Duodenal mucosa (tissue), 2 donors: ENCODE results near the gene MAP3K15.
"Not testable (repeated sequence)": the region's sequence is repeated elsewhere in the genome, so short reads cannot be mapped to it uniquely, and the experiment has no call there.

Experiments used
- H3K27ac ChIP-seq: one replicate; pipeline ENCODE4 v1.7.0; 2013; ENCODE audit warnings: low read depth, low read length
- H3K27me3 ChIP-seq, 2 donors: one replicate each; pipeline ENCODE4 v1.7.0; 2013; ENCODE audit warnings: low read length in 2 of 2, control low read depth in 1 of 2; ENCODE audit not compliant: insufficient read depth in 2 of 2, control insufficient read depth in 1 of 2
- H3K36me3 ChIP-seq, 2 donors: one replicate each; pipeline ENCODE4 v1.7.0; 2013; ENCODE audit warnings: low read length in 2 of 2, control low read depth in 1 of 2; ENCODE audit not compliant: insufficient read depth in 2 of 2, control insufficient read depth in 1 of 2
- H3K4me1 ChIP-seq, 2 donors: one replicate each; pipeline ENCODE4 v1.7.0; 2013; ENCODE audit warnings: low read length in 2 of 2, control low read depth in 1 of 2; ENCODE audit not compliant: insufficient read depth in 2 of 2, control insufficient read depth in 1 of 2
- H3K4me3 ChIP-seq, 2 donors: one replicate each; pipeline ENCODE4 v1.7.0; 2013; ENCODE audit warnings: low read length in 2 of 2, low read depth in 1 of 2
- H3K9ac ChIP-seq, 2 donors: one replicate each; pipeline ENCODE4 v1.7.0; 2013; ENCODE audit warnings: low read length in 2 of 2, low read depth in 1 of 2
- H3K9me3 ChIP-seq, 2 donors: one replicate each; pipeline ENCODE4 v1.7.0; 2013; ENCODE audit warnings: low read length in 2 of 2, control low read depth in 1 of 2; ENCODE audit not compliant: control insufficient read depth in 1 of 2

Gene MAP3K15

DNA sequence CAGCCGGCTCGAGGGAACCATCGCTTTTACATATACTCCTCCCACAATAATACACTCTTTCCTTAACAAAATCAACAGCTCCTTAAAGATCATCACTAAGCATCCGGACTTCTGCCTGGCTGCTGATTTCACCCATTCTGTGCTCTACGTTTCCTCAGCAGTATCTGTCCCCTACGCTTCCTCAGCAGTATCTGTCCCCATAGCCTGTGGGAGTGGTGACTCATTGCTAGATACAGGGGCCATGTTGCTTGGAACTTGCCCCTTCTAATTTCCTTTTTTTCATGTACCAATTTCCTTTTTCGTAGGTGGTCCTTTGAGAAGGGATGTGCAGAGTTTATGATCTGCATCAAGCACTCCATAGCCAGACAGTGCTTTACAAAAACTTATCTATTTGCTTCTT lies 18.6 kb downstream of the MAP3K15 start:
- Histone ChIP-seq H3K27me3 (no peaks in the 10 kb centered on the region), H3K36me3 (no peaks in the 10 kb centered on the region), H3K9me3 (no peaks in the 10 kb centered on the region), H3K4me1 (no peaks in the 10 kb centered on the region), H3K9ac (no peak overlapping the region), H3K27ac (no peak overlapping the region), H3K4me3 (no peak overlapping the region)

DNA sequence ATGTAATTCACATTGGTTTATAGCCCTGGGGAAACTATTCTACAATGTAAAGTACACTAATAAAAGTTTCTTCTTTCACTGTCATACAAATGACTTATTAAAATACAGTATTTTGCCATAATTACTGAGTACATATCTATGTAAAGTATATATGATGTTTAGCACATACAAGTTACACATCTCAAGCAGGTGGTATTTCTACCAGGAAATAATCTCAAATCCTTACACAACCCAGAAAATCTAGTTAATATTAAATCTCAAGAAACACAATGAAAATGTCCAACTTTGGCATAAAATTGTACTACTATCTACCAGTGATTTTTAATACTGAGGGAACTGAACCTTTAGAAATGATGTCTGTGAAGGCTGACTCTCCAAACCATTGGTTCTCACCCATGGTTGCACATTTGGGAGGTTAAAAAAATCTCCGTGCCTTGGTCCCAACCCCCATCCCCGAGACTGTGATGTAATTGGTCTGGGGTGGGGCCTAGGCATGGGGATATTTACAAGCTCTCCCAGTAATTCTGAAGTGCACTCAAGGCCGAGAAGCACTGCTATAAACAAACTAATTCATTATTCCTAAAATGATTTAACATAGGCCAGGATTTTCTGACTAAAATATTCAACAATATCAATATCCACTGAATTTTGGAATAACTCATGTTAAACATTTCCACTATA lies 27.6 kb downstream of the MAP3K15 start:
- Histone ChIP-seq H3K27me3 (no peaks in the 10 kb centered on the region), H3K36me3 (no peaks in the 10 kb centered on the region), H3K27ac (no peak overlapping the region), H3K9ac (no peak overlapping the region), H3K4me1 (no peaks in the 10 kb centered on the region), H3K9me3 (no peaks in the 10 kb centered on the region), H3K4me3 (no peak overlapping the region)

DNA sequence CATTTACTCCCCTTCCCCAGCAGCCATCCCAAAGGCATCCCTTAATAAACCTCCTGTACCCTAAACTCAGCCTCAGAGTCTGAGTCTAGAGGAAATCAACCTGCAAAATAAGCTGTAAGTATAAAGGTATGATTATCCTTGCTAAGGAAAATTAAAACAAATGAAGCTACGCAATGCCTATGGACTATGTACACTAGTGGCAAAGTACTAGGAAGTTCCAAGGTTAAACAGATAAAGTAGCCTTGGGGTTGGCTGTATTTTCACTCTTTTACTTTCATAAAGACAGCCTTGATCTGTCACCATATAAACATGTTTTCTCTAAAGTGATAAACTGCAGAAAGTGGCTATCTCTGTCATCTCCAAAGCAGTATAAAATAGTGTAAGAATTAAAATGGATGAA lies 35.9 kb downstream of the MAP3K15 start:
- Histone ChIP-seq H3K27ac (no peak overlapping the region), H3K27me3 (no peaks in the 10 kb centered on the region), H3K4me1 (no peaks in the 10 kb centered on the region), H3K4me3 (no peak overlapping the region), H3K9me3 (no peaks in the 10 kb centered on the region), H3K9ac (no peak overlapping the region), H3K36me3 (no peaks in the 10 kb centered on the region)

DNA sequence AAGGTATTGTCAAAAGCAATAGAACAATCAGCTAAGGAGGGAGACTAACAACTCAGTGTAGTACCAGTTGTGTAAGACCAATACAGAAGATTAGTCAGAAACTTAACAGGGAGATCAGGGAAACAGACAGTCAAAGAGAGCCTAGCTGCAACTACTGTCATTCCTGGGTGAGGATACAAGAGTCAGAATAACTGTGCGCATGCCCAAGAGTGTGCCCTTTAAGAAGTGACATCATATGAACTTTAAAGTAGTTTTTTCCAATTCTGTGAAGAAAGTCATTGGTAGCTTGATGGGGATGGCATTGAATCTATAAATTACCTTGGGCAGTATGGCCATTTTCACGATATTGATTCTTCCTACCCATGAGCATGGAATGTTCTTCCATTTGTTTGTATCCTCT lies 46.9 kb downstream of the MAP3K15 start:
- not testable (repeated sequence) for H3K4me1 ChIP-seq, H3K9ac ChIP-seq

DNA sequence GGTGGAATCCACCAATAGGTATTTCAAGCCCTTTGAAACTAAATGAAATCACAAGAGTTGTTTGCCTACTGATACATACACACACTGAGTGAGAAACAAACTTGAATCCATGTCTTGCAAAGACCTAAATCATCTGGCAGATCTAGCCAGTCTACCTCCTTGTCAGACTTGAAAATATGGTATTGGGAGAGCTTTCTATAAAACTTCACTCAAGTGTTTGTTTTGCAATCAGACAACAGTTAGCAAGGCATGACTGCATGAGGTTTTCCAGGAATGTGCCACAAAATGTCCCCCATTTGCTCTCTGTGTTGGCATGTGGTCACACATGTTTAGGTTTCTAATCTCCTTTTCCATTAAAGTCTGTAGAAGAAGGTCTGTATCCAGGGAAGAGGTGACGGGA lies 52.4 kb downstream of the MAP3K15 start:
- H3K9me3 ChIP-seq: no peaks in the 10 kb centered on the region
- no peaks in the 10 kb centered on the region for H3K36me3 ChIP-seq
- no peaks in the 10 kb centered on the region for H3K27me3 ChIP-seq
- H3K27ac ChIP-seq: no peak overlapping the region
- no peak overlapping the region for H3K9ac ChIP-seq
- H3K4me1 ChIP-seq: no peaks in the 10 kb centered on the region
- H3K4me3 ChIP-seq: no peak overlapping the region

More for the DNA sequence above, 46.9 kb downstream of the MAP3K15 start:
- not testable (repeated sequence) for H3K36me3 ChIP-seq, H3K27ac ChIP-seq, H3K9me3 ChIP-seq, H3K27me3 ChIP-seq, H3K4me3 ChIP-seq

DNA sequence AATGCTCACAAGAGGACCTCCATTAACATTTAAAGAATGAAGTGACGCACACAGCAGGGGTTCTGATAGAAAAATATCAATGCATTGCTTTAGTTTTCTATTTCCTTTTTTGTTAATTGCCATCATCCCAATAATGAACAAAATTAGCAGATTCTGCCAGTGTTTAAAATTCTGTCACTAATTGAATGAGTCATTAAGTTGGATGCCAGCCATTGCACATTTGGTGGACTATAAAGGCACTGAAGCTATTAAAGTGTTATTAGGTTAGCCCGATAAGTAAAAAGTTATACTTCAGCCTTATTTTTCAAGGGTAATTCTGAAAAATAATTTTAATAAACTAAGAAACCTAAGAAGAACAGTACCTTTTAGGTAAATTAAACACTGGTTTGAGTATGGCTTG lies 53.1 kb downstream of the MAP3K15 start:
- no peaks in the 10 kb centered on the region for H3K9me3 ChIP-seq
- H3K4me3 ChIP-seq: no peak overlapping the region
- no peaks in the 10 kb centered on the region for H3K36me3 ChIP-seq
- H3K27me3 ChIP-seq: no peaks in the 10 kb centered on the region
- no peak overlapping the region for H3K27ac ChIP-seq
- no peak overlapping the region for H3K9ac ChIP-seq
- no peaks in the 10 kb centered on the region for H3K4me1 ChIP-seq

DNA sequence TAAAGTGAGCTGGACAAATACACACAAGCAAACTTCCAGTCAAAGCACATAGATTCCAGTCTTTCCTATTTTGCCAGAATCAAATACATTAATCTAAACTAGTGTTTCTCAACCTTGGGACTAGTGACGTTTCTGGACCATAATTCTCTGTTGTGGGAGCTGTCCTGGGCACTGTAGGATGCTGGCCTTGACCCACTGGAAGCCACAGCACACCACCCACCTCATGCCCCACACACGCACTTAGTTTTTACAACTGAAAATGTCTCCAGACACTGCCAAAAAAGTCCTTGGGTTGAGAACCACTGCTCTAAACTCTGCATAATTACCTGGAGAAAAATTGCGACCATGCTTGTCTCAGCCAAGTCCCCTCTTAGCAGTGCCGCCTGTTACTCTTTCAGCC lies 57.6 kb downstream of the MAP3K15 start:
- Histone ChIP-seq H3K4me3 (no peak overlapping the region), H3K4me1 (no peaks in the 10 kb centered on the region), H3K27me3 (no peaks in the 10 kb centered on the region), H3K9ac (no peak overlapping the region), H3K27ac (no peak overlapping the region), H3K9me3 (no peaks in the 10 kb centered on the region), H3K36me3 (no peaks in the 10 kb centered on the region)

DNA sequence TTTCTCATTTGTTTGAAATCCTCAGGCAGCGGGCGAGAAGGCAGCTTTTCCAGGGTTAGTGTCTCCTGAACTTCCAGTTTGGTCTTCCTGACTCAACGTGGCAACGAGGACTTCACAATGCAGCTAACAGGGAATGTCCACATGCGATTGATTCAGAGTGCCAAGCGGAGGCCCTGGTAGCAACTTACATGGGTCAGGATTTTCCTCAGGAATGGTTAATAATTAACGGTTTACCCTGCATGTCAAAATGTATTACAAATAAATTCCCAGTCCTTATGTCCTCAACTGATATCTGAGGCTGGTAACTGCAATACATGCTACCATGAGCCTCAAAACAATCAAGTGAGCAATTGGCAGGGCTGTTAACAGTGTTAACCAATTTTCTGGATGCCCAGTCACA lies 67.2 kb downstream of the MAP3K15 start:
- no peak overlapping the region for H3K27ac ChIP-seq
- no peaks in the 10 kb centered on the region for H3K27me3 ChIP-seq
- no peaks in the 10 kb centered on the region for H3K9me3 ChIP-seq
- no peak overlapping the region for H3K4me3 ChIP-seq
- no peak overlapping the region for H3K9ac ChIP-seq
- no peaks in the 10 kb centered on the region for H3K36me3 ChIP-seq
- H3K4me1 ChIP-seq: no peaks in the 10 kb centered on the region

DNA sequence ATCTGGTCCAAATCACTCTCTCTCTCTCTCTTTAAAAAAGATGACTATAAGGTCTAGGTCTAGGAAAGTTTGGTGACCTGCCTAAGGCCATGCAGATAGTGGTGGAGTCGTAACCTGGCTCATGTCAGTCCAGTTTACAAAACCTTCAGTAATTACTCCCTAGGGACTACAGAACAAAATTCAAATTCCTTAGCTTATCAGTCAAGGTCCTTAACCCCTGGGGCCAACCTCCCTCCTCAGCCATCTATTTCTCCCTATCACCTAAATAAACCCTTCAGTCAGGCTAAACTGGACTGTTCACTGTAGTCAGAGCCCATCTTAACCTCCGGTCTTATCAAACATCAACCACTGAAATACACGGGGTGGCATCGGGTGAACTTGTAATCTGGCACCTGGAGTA lies 68.9 kb downstream of the MAP3K15 start:
- H3K27ac ChIP-seq: no peak overlapping the region
- H3K4me3 ChIP-seq: no peak overlapping the region
- no peaks in the 10 kb centered on the region for H3K27me3 ChIP-seq
- H3K9me3 ChIP-seq: no peaks in the 10 kb centered on the region
- no peaks in the 10 kb centered on the region for H3K4me1 ChIP-seq
- H3K9ac ChIP-seq: no peak overlapping the region
- no peaks in the 10 kb centered on the region for H3K36me3 ChIP-seq

DNA sequence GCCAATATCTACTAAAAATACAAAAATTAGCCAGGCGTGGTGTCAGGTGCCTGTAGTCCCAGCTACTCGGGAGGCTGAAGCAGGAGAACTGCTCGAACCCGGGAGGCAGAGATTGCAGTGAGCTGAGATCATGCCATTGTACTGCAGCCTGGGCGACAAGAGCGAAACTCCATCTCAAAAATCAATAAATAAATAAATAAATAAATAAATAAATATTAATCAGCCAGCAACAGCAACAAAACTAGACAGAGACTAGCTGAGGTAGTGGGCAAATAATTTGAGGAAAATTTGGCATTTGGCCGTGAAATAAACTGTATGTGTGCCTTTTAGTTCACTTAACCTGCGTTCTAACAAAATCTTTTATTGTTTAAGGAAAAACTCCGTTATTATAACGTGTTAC lies 69.5 kb downstream of the MAP3K15 start:
- not testable (repeated sequence) for H3K36me3 ChIP-seq, H3K4me1 ChIP-seq

More for the DNA sequence above, 69.5 kb downstream of the MAP3K15 start:
- H3K4me3 ChIP-seq, H3K9ac ChIP-seq, H3K27ac ChIP-seq, H3K27me3 ChIP-seq, H3K9me3 ChIP-seq: not testable (repeated sequence)
